Liver (tissue), 9 donors: ENCODE results near the gene CFTR. TPM values are rescaled to one million over a fixed set of nuclear protein-coding genes. Genes with fewer than 3 reads are reported as not detected.

Experiments
- DNase-seq: peaks from one replicate; pipeline ENCODE4 v3.0.0-alpha.2; 2017; ENCODE audit warnings: low spot score
- H3K27ac ChIP-seq, 2 donors: one replicate each; pipeline ENCODE4 v1.7.0; 2013; ENCODE audit warnings: inconsistent platforms in 2 of 2, low read length in 2 of 2, control low read depth in 1 of 2, low read depth in 1 of 2, mild to moderate bottlenecking in 1 of 2
- H3K27me3 ChIP-seq, 4 donors: one replicate each; pipeline versions ENCODE4 v1.6.1 to v1.7.0; 2013; ENCODE audit warnings: low read length in 3 of 4, inconsistent platforms in 1 of 4, mild to moderate bottlenecking in 1 of 4, moderate library complexity in 1 of 4; ENCODE audit not compliant: control insufficient read depth in 4 of 4, insufficient read depth in 4 of 4
- H3K36me3 ChIP-seq, 4 donors: one replicate each; pipeline versions ENCODE4 v1.6.1 to v1.7.0; 2013; ENCODE audit warnings: low read length in 3 of 4, mild to moderate bottlenecking in 3 of 4, low read depth in 1 of 4, moderate library complexity in 1 of 4; ENCODE audit not compliant: control insufficient read depth in 4 of 4, insufficient read depth in 3 of 4
- H3K4me1 ChIP-seq, 4 donors: one replicate each; pipeline versions ENCODE4 v1.6.1 to v1.7.0; 2013; ENCODE audit warnings: low read length in 3 of 4, mild to moderate bottlenecking in 3 of 4, moderate library complexity in 1 of 4; ENCODE audit not compliant: control insufficient read depth in 4 of 4, insufficient read depth in 4 of 4
- H3K4me3 ChIP-seq, 3 donors: one replicate each; pipeline versions ENCODE4 v1.6.1 to v1.7.0; 2013; ENCODE audit warnings: low read length in 3 of 3, control low read depth in 1 of 3, low read depth in 1 of 3, mild to moderate bottlenecking in 1 of 3
- H3K9ac ChIP-seq, 2 donors: one replicate each; pipeline ENCODE4 v1.7.0; 2013; ENCODE audit warnings: low read length in 2 of 2, mild to moderate bottlenecking in 2 of 2, moderate library complexity in 2 of 2, control low read depth in 1 of 2, low read depth in 1 of 2
- H3K9me3 ChIP-seq, 4 donors: one replicate each; pipeline versions ENCODE4 v1.6.1 to v1.7.0; 2013; ENCODE audit warnings: low read length in 3 of 4; ENCODE audit not compliant: control insufficient read depth in 4 of 4
- EGR1 ChIP-seq, 2 donors: IDR thresholded peaks; 2 replicates each; pipeline ENCODE4 v1.6.1; 2016 to 2018; ENCODE audit warnings: antibody characterized with exemption in 2 of 2, low read depth in 2 of 2
- FOXA1 ChIP-seq: IDR thresholded peaks from 2 replicates; pipeline ENCODE4 v1.6.1; 2016; ENCODE audit warnings: antibody characterized with exemption
- FOXA2 ChIP-seq: IDR thresholded peaks from 2 replicates; pipeline ENCODE4 v1.6.1; 2016; ENCODE audit warnings: antibody characterized with exemption
- GABPA ChIP-seq, 2 donors: IDR thresholded peaks in 1 of 2; conservative IDR thresholded peaks in 1 of 2; 2 replicates each; pipeline ENCODE4 v1.6.1; 2016; ENCODE audit warnings: antibody characterized with exemption in 2 of 2, mild to moderate bottlenecking in 1 of 2, moderate library complexity in 1 of 2
- HNF4A ChIP-seq, 2 donors: conservative IDR thresholded peaks; 2 replicates each; pipeline ENCODE4 v1.6.1; 2016; ENCODE audit warnings: antibody characterized with exemption in 2 of 2, mild to moderate bottlenecking in 2 of 2
- HNF4G ChIP-seq: IDR thresholded peaks from 2 replicates; pipeline ENCODE4 v1.6.1; 2016; ENCODE audit warnings: antibody characterized with exemption
- JUND ChIP-seq, 2 donors: IDR thresholded peaks; 2 replicates each; pipeline ENCODE4 v1.6.1; 2016; ENCODE audit warnings: antibody characterized with exemption in 2 of 2
- NR2F2 ChIP-seq: IDR thresholded peaks from 2 replicates; pipeline ENCODE4 v1.6.1; 2016; ENCODE audit warnings: antibody characterized with exemption
- RAD21 ChIP-seq, 2 donors: IDR thresholded peaks; 2 replicates each; pipeline ENCODE4 v1.6.1; 2016; ENCODE audit warnings: antibody characterized with exemption in 2 of 2, mild to moderate bottlenecking in 2 of 2
- RXRA ChIP-seq, 2 donors: IDR thresholded peaks; 2 replicates each; pipeline ENCODE4 v1.6.1; 2017 to 2018; ENCODE audit warnings: antibody characterized with exemption in 2 of 2, mild to moderate bottlenecking in 1 of 2
- SP1 ChIP-seq: IDR thresholded peaks from 2 replicates; pipeline ENCODE4 v1.6.1; 2018; ENCODE audit warnings: antibody characterized with exemption, mild to moderate bottlenecking
- TAF1 ChIP-seq: conservative IDR thresholded peaks from 2 replicates; pipeline ENCODE4 v1.6.1; 2016; ENCODE audit warnings: antibody characterized with exemption, mild to moderate bottlenecking
- YY1 ChIP-seq: IDR thresholded peaks from 2 replicates; pipeline ENCODE4 v1.6.1; 2016; ENCODE audit warnings: antibody characterized with exemption, mild to moderate bottlenecking
- WGBS: extraction: QIAGEN DNeasy Blood & Tissue Kit; methylation state at CpG from one replicate; pipeline ENCODE4 v1.1.7; 2013; 5-methylcytosine and 5-hydroxymethylcytosine counted together
- polyA plus RNA-seq, 2 donors: library from polyadenylated mRNA; stranded (reverse) in 1 of 2; unstranded in 1 of 2; fragments of 200-250 nt in 1 of 2; fragments of >200 nt in 1 of 2; fragmentation: Nextera tagmentation in 1 of 2; extraction: Ambion mirVana in 1 of 2; gene quantifications; one replicate each; pipeline versions ENCODE4 v1.2.1 to v1.2.3, GENCODE V29; 2013 to 2015
- total RNA-seq, 2 donors: library from RNA; depleted of rRNA; stranded (reverse); fragments of >200 nt; gene quantifications; one replicate each; pipeline ENCODE4 v1.2.3, GENCODE V29; 2014
- TF ChIP-seq, protein P1 (sequence below): IDR thresholded peaks from 2 replicates; pipeline ENCODE4 v1.6.1; 2016; ENCODE audit warnings: antibody characterized with exemption, mild to moderate bottlenecking
- TF ChIP-seq, protein P2 (sequence below): IDR thresholded peaks from 2 replicates; pipeline ENCODE4 v1.6.1; 2016; ENCODE audit warnings: antibody characterized with exemption
- TF ChIP-seq, protein P3 (sequence below): IDR thresholded peaks from 2 replicates; pipeline ENCODE4 v1.6.1; 2016; ENCODE audit warnings: antibody characterized with exemption
- TF ChIP-seq, protein P4 (sequence below): IDR thresholded peaks from 2 replicates; pipeline ENCODE4 v1.6.1; 2016; ENCODE audit warnings: antibody characterized with exemption
- TF ChIP-seq, protein P5 (sequence below): fragments of 150-350 bp; IDR thresholded peaks from 2 replicates; pipeline ENCODE4 v1.5.1; 2017; ENCODE audit warnings: improper control_type of control experiment, low read depth, low read length; ENCODE audit not compliant: missing input control
- donor health status: healthy.
- donor health status: healthy.
- donor health status: healthy.
- donor health status: healthy.
- donor health status: healthy.

The CFTR gene
- total and polyA plus RNA-seq, 4 donors, result 0.75 to 10.5 (median 1.3) TPM

DNA sequence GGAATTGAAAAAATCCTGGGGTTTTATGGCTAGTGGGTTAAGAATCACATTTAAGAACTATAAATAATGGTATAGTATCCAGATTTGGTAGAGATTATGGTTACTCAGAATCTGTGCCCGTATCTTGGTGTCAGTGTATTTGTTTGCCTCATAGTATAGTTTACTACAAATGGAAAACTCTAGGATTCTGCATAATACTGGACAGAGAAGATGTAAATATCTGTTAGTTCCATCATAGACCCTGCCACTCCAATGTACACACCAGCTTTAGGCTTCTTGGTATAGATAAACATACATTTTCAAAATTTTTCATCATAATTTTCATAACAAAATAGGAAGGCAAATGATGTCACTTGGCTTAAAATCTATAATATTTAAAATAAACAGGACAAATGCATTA is 108.1 kb downstream of the CFTR start:
- 82% methylated on average over 1 of the region's 1 CpG for WGBS
- Histone ChIP-seq H3K4me1 (peaks cover 1 to 10% (median 8%) of the 10 kb centered on the region in 4 donors), H3K27me3 (no peaks in the 10 kb centered on the region), H3K9ac (no peak overlapping the region), H3K4me3 (no peak overlapping the region), H3K9me3 (no peaks in the 10 kb centered on the region), H3K36me3 (no peaks in the 10 kb centered on the region), H3K27ac (no peak overlapping the region)
- TF ChIP-seq HNF4A (conservative IDR thresholded peaks at IDR 0.05) (no peak), GABPA (IDR thresholded peaks at IDR 0.05 in 1 of 2, conservative IDR thresholded peaks at IDR 0.05 in 1 of 2) (no peak), RAD21 (IDR thresholded peaks at IDR 0.05) (no peak), EGR1 (IDR thresholded peaks at IDR 0.05; ENCODE audit: low read depth in 2 of 2) (no peak), NR2F2 (no peak)
- TF ChIP-seq, protein P1, sequence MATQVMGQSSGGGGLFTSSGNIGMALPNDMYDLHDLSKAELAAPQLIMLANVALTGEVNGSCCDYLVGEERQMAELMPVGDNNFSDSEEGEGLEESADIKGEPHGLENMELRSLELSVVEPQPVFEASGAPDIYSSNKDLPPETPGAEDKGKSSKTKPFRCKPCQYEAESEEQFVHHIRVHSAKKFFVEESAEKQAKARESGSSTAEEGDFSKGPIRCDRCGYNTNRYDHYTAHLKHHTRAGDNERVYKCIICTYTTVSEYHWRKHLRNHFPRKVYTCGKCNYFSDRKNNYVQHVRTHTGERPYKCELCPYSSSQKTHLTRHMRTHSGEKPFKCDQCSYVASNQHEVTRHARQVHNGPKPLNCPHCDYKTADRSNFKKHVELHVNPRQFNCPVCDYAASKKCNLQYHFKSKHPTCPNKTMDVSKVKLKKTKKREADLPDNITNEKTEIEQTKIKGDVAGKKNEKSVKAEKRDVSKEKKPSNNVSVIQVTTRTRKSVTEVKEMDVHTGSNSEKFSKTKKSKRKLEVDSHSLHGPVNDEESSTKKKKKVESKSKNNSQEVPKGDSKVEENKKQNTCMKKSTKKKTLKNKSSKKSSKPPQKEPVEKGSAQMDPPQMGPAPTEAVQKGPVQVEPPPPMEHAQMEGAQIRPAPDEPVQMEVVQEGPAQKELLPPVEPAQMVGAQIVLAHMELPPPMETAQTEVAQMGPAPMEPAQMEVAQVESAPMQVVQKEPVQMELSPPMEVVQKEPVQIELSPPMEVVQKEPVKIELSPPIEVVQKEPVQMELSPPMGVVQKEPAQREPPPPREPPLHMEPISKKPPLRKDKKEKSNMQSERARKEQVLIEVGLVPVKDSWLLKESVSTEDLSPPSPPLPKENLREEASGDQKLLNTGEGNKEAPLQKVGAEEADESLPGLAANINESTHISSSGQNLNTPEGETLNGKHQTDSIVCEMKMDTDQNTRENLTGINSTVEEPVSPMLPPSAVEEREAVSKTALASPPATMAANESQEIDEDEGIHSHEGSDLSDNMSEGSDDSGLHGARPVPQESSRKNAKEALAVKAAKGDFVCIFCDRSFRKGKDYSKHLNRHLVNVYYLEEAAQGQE, result no peak
- DNase-seq, result no peak

DNA sequence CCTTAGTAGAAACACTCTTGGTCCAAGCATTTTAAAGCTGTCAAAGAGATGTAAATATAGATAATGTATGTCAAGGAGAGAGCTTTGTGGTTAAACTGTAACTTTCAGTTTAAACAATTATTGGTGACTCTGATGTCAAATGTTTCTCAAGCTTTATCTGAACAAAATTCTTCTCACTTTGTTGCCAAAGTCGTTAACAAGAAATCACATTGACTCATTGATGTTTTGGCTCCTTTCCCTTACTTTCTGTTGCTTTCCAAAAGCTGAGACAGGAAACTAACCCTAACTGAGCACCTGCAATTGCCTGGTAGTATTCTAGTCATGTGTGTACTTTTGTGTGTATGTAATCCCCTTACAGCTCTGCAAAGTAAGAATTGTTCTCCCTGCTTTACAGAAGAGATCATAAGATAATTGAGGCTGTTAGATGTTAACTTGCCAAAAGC is 108.5 kb downstream of the CFTR start:
- Histone ChIP-seq H3K36me3 (no peaks in the 10 kb centered on the region), H3K9ac (no peak overlapping the region), H3K4me3 (no peak overlapping the region), H3K27ac (peak overlapping the region in 1 of 2 donors; percentile 19), H3K27me3 (no peaks in the 10 kb centered on the region), H3K9me3 (no peaks in the 10 kb centered on the region), H3K4me1 (peaks cover 0 to 10% (median 8%) of the 10 kb centered on the region in 4 donors)
- DNase-seq, result no peak
- 9% methylated on average over 1 of the region's 1 CpG for WGBS
- TF ChIP-seq TAF1 (no peak), NR2F2 (no peak), YY1 (peak; percentile 26), FOXA2 (peak; percentile 54), FOXA1 (no peak), JUND (IDR thresholded peaks at IDR 0.05) (peak in 1 of 2 donors; percentile 72), SP1 (no peak), EGR1 (IDR thresholded peaks at IDR 0.05; ENCODE audit: low read depth in 2 of 2) (no peak), RAD21 (IDR thresholded peaks at IDR 0.05) (peak in 1 of 2 donors; percentile 49), HNF4A (conservative IDR thresholded peaks at IDR 0.05) (peak in 1 of 2 donors; percentile 71), GABPA (IDR thresholded peaks at IDR 0.05 in 1 of 2, conservative IDR thresholded peaks at IDR 0.05 in 1 of 2) (no peak), HNF4G (no peak), RXRA (IDR thresholded peaks at IDR 0.05) (peak in 1 of 2 donors; percentile 65)
- TF ChIP-seq, protein P2, sequence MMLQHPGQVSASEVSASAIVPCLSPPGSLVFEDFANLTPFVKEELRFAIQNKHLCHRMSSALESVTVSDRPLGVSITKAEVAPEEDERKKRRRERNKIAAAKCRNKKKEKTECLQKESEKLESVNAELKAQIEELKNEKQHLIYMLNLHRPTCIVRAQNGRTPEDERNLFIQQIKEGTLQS, result no peak
- TF ChIP-seq, protein P3, sequence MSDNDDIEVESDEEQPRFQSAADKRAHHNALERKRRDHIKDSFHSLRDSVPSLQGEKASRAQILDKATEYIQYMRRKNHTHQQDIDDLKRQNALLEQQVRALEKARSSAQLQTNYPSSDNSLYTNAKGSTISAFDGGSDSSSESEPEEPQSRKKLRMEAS, result peak; percentile 36
- TF ChIP-seq, protein P4, sequence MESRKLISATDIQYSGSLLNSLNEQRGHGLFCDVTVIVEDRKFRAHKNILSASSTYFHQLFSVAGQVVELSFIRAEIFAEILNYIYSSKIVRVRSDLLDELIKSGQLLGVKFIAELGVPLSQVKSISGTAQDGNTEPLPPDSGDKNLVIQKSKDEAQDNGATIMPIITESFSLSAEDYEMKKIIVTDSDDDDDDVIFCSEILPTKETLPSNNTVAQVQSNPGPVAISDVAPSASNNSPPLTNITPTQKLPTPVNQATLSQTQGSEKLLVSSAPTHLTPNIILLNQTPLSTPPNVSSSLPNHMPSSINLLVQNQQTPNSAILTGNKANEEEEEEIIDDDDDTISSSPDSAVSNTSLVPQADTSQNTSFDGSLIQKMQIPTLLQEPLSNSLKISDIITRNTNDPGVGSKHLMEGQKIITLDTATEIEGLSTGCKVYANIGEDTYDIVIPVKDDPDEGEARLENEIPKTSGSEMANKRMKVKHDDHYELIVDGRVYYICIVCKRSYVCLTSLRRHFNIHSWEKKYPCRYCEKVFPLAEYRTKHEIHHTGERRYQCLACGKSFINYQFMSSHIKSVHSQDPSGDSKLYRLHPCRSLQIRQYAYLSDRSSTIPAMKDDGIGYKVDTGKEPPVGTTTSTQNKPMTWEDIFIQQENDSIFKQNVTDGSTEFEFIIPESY, result peak; percentile 60
- TF ChIP-seq, protein P1, result peak; percentile 62
- TF ChIP-seq, protein P5, sequence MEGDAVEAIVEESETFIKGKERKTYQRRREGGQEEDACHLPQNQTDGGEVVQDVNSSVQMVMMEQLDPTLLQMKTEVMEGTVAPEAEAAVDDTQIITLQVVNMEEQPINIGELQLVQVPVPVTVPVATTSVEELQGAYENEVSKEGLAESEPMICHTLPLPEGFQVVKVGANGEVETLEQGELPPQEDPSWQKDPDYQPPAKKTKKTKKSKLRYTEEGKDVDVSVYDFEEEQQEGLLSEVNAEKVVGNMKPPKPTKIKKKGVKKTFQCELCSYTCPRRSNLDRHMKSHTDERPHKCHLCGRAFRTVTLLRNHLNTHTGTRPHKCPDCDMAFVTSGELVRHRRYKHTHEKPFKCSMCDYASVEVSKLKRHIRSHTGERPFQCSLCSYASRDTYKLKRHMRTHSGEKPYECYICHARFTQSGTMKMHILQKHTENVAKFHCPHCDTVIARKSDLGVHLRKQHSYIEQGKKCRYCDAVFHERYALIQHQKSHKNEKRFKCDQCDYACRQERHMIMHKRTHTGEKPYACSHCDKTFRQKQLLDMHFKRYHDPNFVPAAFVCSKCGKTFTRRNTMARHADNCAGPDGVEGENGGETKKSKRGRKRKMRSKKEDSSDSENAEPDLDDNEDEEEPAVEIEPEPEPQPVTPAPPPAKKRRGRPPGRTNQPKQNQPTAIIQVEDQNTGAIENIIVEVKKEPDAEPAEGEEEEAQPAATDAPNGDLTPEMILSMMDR, result no peak
